HG03457 (cell line): ENCODE measurements around the gene VIPR2.
"Not testable (repeated sequence)": the region's sequence is repeated elsewhere in the genome, so short reads cannot be mapped to it uniquely, and the experiment has no call there.

Experiments
- ATAC-seq: cut with Tn5 transposase; IDR thresholded peaks from one replicate; pipeline ENCODE4 v1.9.1; 2021; ENCODE audit warnings: moderate number of reproducible peaks; ENCODE audit not compliant: unreplicated experiment

The VIPR2 gene

DNA sequence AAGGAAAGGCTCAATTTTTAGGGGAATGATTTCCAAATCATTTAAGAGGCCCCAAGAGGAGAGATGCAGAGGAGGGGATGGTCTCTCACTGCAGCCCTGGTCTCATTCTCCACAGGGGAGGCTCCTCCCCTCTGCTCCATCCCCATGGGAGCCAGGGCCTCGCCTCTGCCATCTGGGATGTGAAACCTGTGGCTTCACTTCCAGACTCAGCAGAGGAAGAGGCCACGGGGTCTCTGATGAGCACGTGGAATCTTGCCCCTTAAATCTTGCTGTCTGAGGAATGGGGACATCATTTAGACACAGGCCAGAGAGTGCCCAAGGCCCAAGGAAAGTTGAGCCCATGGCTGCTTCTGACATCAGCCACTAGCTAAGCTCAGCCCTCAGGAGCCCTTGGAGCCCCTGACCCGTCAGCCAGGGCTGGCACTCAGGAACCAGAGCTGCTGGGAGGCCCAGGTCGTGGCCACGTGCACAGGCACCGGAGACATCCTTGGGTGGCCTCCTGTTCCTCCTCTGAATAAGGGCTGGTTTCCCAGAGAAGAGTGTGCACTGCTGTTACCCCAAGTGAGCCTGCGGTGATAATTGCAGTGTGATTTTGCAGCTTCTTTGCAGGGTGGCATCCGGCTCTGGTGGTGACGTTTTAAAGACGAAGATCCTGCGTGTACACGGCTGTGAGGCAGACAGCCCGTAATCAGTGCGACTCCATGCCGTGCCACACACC lies 50.5 kb downstream of the VIPR2 start:
- ATAC-seq, result no peak

DNA sequence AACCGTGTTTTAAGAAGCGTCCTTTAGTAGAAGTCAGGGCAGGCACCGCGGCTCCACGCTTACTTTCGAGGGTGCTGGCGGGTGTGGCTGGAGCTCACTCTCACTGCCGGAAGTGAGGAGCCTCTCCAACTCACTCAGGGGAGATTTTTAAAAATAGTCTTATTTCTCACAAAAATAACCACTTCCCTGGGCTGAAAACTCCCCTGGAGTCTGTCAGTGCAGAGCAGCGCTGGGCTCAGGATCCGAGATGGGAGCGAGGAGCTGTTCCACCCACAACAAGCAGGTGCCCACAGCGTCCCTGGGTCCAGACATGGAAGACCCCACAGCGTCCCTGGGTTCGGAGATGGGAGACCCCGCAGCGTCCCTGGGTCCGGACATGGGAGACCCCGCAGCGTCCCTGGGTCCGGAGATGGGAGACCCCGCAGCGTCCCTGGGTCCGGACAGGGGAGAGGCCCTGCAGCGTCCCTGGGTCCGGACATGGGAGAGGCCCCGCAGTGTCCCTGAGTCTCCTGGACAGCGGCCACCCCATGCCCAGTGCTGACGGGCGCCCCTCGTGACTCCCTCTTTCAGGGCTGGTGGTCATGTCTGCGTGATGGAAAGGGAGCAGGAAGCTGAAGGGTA lies 51.2 kb downstream of the VIPR2 start:
- no peak for ATAC-seq

DNA sequence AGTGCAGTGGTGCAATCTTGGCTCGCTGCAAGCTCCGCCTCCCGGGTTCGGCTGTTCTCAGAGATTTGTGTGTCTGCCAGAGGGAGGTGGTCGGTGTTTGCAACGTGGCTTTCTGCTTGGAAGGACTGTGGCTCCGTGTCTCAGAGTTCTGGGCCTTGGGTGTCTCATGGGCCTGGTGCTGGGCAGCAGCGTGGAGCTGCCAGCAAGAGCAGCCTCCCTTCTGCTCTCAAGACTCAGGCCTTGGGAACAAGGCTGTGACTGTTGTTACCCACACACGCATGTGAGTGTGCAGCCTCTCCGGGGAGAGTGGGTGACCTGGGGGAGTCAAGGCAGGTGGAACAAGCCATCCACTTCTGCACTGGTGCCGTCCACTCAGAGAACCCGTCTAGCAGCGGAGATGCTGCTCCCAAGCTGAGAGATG lies 52.0 kb downstream of the VIPR2 start:
- no peak for ATAC-seq

DNA sequence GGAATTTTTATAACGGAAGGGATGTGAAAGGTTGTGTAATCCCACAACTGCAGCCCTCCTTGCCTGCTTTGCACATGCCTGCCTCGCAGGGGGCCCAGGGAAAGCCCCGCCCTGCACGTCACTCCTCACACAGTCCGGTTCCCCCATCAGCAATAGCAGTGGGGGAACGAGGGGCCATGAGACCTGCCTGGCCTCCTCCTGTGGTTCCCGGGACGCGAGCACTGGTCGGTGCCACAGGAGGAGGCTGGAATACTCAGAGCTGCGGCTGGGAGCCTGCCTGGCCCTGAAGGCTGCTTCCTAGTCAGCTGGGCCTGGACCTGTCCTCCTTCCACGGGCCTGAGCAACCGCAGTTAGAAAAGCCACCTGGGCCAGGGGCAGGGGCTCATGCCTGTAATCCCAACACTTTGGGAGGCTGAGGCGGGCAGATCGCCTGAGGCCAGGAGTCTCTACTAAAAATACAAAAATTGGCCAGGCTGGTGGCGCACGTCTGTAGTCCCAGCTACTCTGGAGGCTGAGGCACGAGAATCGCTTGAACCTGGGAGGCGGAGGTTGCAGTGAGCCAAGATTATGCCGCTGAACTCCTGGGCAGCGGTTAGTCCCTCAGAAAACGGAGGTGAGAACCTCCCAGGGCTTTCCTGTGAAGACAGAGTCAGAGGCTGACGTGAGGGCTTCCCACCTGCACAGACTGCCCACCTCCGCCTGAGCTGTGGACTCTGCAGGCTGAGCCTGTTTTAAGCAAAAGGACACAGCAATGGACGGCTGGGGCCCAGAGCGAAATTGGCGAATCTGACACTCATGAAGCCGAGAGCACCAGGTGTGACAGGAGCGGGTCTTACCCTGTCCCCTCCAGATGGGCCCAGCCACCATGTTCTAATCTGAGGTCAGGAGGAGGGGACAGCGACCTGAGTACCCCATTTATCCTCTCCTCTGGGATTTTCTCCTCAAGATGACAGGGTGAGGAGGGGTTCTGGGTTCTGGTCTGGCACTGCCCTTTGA lies 52.9 kb downstream of the VIPR2 start:
- ATAC-seq, result no peak

DNA sequence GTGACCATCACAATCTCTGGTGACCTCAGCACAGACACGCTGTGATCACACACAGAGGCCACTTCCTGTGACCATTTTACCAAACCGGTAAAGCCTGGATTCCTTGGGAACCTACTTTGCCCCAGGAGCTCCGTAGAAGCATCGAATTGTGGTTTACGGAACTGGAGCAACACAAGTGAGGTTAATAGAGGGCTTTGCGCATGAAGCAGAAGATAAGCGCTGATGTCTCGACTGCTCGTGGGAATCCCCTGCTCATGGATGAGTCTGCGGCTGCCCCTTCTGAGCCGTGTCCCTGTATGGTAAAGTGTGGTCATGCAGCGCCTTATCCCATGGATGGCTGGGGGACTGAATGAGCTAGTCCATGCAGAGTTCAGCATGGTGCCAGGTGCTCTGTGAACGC lies 53.6 kb downstream of the VIPR2 start:
- ATAC-seq, result no peak

DNA sequence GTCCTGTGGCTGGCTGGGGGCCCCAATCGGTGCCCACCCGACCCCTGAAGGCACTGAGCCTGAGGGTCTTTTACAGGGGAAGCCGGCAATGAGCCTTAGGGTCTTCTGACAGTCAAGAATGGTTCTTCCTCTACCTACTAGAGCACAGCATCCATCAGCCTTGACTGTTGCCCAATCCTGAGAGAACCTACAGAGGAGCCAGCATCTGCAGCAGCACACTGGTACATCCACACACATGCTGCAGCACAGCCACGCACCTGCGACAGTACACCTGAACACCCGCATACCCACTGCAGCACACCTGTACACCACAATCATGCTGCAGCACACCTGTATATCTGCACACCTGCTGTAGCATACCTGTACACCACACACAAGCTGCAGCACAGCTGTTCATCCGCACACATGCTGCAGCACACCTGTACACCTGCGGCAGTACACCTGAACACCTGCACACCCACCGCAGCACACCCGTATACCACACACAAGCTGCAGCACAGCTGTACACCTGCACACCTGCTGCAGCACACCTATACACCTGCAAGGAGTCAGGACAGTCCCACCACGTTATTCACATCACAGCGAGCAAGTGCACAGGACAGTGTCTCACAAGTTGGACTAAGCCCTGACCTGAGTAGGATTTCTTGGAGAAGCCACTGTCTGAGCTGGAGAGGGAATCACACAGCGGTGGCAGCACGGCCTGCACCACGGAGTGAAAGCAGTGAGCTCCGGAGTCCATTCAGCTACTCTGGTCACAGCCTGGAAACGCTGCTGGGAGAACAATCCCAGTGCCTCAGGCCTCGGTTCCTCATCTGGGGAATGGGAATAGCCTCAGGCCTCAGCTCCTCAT lies 56.4 kb downstream of the VIPR2 start:
- no peak for ATAC-seq

DNA sequence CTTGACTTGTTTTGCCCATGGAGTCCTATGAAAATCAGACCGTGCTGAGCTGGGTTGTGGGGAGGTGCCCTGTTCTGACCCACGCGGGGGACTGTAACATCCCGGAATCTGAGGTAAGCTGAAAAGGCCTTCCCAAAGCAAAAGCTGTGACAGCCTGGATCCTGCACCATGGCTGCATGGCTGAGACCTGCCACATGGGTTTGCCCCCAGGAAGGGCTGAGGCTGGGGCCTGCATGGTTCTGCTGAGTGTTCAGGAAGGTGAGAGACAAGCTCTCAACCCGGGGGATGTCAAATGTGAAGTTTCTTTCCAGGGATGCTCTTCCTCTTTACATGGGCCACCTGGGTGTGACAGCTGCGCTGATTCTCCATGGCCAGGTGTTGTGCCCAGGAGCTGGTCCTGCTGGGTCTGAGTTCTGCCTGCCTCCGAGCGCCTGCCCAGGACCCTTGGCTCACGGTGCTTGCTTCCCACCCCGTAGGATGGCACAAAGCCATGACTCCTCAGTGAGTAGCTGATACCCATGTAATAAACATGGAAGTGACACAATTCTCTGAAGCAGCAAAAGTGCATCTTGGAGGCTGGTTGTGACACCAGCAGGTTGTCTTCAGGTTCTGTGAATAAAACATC lies 58.3 kb downstream of the VIPR2 start:
- no peak for ATAC-seq

DNA sequence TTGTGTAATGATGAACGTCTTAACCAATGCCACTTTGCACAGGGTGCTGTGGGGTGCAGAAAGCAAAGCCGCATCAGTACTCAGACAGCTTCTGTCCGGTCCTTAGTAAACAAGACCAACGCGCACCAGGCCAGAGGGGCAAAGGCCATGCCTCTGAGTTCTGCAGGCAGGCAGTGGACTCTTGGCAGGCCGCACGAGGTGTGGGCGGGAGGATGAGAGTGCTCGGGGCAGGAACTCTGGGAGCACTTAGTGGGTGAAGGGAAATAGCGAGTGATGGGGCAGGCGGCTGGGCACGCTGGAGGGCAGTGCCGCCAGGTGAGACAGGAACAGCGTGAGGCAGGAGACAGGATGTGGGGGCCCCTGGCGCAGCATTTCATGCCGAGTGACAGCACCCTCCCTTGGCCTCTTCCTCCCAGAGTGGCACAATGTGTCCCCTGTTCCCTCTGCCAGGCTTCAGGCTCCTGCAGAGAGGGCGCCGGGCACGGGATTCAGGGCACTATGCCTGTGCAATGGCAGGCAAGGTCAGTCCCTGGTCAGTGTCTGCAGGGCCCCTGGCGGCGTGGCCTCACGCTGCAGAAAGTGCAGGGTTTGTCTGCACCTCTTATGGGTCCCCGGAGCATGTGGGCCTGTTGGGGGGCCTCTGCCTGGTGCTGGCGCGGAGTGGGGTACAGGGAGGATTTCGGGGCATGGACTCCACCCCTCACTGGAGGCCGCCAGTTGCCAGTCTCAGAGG lies 60.4 kb downstream of the VIPR2 start:
- no peak for ATAC-seq

DNA sequence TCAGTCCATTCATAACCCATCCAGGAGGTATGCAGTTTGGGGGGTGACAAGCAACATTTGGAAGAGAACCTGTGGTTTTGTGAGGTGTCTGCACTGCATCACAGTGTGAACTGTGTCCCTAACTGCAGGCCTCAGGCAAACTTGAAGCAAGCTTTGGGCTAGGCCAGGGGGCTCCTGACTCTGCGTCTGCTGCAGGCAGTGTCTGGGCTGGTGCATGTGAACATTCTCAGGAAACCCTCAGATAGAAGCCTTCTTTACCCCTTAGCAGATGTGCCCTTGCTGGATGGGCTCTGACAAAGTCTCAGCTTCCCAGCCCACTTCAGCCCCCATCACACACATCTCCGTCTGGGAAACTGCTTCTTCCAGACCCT lies 61.0 kb downstream of the VIPR2 start:
- ATAC-seq, result no peak

DNA sequence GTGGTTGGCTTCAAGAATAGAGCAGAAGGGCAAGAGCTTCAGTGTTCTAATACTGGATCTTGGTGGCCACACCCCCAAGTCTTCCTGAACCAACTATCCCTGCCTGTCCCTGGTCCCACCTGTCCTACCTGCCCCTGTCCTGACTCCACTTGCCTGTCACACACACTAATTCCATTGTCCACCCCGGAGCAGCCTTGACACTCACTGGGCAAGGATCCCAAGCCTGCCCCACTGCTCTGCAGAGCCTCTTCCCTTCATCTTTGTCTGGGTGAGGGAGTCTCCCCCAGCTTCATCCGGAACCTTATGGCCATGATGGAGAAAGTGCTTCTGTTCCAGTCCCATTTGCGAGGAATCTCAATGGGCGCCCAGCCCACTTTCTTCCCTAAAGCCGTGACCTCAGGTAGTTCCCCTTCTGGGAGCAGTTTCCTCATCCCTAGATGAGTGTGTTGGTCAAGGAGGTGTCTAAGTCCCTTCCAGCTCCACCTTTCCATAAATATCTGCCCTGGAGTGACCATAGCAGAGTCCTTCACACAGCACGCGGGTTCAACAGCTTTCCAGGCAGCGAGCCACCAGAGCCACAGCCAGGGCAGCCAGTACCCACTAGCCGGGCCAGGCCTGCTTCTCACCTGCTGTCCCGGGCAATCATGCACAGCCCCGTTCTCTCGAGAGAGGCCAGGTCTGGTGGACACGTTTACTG lies 61.5 kb downstream of the VIPR2 start:
- ATAC-seq, result no peak

DNA sequence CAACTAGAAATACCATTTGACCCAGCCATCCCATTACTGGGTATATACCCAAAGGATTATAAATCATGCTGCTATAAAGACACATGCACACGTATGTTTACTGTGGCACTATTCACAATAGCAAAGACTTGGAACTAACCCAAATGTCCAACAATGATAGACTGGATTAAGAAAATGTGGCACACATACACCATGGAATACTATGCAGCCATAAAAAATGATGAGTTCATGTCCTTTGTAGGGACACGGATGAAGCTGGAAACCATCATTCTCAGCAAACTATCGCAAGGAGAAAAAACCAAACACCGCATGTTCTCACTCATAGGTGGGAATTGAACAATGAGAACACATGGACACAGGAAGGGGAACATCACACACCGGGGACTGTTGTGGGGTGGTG lies 62.6 kb downstream of the VIPR2 start:
- ATAC-seq, result not testable (repeated sequence)

DNA sequence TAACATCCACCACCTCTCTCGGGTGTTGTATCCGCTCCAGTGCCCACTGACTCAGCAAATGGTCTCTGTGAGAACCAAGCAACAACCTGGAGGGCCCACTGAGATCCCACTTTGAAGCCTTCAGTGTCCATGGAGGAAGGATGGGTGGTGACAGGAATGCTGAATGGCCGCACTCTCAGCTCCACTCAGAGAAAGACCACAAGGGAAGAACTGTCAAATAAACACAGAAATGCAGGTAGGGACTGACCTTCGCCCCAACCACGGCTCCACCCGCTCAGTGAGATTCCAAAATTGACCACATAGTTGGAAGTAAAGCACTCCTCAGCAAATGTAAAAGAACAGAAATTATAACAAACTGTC lies 65.8 kb downstream of the VIPR2 start:
- ATAC-seq, result no peak

DNA sequence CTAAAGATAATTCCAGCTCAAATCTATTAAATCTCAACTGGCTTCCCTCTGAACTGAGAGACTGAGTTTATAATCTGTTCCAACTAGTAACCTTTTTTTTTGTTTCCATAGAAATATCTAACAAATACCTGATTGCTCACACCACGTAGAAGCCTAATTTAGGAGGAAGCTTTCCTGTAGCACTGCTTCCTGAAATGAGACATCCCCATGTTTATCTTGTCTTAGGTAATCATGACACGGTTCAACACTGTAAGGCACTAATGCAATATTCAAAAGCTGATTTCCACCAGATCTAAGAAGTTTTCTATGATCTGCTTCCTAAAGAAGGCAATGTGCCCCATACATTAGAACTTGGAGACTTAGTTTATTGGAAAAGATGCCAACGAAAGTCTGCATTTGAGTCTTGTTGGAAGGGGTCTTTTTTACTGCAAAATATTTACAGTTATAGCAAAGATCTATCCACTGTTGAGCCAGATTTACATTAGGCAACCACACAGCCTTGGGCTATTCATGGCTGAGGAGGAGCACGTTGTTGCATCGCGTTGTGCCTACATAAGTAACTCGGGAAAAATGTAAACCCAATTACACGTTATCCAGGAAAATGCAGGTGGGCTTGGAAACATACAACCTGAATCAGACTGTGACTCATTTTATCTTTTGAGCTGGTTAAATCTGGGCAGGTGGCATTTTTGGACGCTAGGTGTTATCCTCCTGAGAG lies 66.3 kb downstream of the VIPR2 start:
- no peak for ATAC-seq

DNA sequence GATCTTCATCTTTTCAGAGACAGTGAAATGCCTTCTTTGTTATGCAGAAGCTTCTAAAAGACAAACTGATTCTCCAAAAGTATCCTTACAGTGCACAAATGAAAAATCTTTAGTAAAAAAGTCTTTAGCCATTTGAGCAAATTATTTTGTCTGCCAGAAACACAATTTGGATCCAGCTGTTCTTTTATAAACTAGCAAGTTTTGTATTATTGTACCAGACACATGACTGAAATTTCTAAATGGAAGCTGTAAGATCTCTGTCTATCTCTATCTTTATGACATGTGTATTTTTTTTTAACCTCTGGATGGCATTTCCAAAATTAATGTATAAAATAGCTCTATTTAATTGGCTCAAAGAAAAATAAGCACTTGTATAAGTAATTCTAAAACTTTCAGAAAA lies 68.3 kb downstream of the VIPR2 start:
- no peak for ATAC-seq

DNA sequence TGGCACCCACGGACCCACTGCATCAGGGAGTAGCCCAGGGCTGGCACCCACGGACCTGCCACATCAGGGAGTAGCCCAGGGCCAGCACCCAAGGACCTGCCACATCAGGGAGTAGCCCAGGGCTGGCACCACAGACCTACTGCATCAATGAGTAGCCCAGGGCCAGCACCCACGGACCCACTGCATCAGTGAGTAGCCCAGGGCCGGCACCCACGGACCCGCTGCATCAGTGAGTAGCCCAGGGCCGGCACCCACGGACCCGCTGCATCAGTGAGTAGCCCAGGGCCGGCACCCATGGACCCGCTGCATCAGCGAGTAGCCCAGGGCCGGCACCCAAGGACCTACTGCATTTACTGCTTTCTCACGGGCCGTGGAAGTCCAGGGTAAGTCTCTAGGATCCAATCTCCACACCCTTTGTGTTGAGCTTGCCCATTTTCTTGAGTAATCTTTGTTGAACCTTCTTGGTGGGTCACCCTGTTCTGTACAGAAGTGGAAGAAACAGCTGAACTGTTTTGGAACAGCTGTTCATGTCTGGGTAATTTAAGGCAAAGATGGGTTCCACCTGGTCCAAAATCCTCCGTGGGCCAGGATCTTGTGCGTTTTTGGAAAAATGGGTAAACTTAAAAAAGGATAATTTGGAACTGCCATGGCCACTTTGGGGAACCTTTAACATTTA lies 69.0 kb downstream of the VIPR2 start:
- ATAC-seq, result no peak

DNA sequence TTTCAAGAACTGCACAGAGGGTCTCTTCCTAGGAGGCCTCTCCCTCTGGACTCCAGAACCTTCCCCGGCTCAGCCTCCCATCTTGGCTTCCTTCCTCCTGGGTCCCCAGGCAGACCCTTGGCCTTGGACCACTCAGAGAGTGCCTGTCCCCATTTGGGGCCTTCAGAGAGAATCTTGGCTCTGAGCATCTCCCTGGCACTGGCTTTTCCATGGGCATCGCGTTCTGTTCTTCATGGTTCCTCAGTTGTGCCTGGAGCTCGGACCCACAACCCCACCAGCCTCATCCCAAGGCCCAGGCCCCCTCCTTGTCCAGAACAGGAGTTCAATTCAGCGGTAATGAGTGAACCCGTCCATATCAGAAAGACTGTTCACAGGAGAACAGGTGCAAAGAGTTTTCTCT lies 73.4 kb downstream of the VIPR2 start:
- ATAC-seq, result no peak

DNA sequence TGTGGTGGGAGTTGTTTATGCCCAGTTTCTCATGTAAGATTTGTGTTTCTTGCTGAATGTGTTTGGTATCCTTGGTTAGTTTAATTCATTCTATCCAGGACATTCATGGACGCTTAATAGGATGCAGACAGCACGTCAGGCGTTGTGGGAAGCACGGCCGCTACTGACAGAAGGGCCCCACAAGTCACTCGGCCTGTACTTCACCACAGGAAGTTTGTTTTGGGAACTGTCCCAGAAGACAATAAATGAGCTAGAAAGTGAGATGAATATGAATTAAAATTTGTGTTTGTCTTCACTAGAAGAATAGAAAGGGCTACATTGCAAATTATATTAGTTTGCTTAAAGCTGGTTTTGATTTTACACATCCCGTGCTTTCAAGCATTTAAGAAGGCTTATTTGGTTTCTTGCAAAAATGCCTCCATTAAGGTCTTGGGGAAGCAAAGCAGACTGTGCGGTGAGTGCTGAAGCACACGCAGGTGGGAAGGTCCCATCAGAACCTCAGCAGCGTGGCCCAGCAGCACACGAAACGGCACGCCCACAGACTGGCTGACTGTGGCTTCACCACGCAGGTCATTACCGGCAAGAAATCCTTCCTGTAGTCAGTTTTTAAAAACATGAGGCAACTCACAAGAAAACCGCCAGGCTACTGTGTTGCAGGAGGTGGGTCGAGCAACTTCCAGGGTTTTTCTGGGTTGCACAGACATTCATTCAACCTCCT lies 74.1 kb downstream of the VIPR2 start:
- no peak for ATAC-seq
